ENCODE data around the gene SPPL3. TPM values are rescaled to one million over a fixed set of nuclear protein-coding genes. Genes with fewer than 3 reads are reported as not detected.
"Not testable (repeated sequence)": the region's sequence is repeated elsewhere in the genome, so short reads cannot be mapped to it uniquely, and the experiment has no call there.

The SPPL3 gene
- total RNA-seq, 4 donors from 2014 or later = 16.8 to 28.7 (median 22.7) TPM

GRCh38 chr12:120839503-120839902, 64.7 kb downstream of the SPPL3 start:
- ATAC-seq (ENCODE audit: low FRiP score) (no peak), DNase-seq (ENCODE audit: low spot score) (no peak)
- TF ChIP-seq, protein P1, sequence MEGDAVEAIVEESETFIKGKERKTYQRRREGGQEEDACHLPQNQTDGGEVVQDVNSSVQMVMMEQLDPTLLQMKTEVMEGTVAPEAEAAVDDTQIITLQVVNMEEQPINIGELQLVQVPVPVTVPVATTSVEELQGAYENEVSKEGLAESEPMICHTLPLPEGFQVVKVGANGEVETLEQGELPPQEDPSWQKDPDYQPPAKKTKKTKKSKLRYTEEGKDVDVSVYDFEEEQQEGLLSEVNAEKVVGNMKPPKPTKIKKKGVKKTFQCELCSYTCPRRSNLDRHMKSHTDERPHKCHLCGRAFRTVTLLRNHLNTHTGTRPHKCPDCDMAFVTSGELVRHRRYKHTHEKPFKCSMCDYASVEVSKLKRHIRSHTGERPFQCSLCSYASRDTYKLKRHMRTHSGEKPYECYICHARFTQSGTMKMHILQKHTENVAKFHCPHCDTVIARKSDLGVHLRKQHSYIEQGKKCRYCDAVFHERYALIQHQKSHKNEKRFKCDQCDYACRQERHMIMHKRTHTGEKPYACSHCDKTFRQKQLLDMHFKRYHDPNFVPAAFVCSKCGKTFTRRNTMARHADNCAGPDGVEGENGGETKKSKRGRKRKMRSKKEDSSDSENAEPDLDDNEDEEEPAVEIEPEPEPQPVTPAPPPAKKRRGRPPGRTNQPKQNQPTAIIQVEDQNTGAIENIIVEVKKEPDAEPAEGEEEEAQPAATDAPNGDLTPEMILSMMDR (IDR thresholded peaks at IDR 0.05) = no peak

DNA sequence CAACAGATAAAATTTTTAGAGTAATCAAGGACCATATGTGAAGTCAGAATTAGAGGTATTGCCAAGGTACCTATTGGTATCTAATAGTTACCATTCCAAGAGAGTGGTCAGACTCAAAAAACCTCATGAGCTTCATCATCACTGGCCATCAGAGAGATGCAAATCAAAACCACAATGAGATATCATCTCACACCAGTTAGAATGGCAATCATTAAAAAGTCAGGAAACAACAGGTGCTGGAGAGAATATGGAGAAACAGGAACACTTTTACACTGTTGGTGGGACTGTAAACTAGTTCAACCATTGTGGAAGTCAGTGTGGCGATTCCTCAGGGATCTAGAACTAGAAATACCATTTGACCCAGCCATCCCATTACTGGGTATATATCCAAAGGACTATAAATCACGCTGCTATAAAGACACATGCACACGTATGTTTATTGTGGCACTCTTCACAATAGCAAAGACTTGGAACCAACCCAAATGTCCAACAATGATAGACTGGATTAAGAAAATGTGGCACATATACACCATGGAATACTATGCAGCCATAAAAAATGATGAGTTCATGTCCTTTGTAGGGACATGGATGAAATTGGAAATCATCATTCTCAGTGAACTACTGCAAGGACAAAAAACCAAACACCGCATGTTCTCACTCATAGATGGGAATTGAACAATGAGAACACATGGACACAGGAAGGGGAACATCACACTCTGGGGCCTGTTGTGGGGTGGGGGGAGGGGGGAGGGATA, 65.4 kb downstream of the SPPL3 start:
- not testable (repeated sequence) for DNase-seq (ENCODE audit: low spot score); ATAC-seq (ENCODE audit: low FRiP score)

DNA sequence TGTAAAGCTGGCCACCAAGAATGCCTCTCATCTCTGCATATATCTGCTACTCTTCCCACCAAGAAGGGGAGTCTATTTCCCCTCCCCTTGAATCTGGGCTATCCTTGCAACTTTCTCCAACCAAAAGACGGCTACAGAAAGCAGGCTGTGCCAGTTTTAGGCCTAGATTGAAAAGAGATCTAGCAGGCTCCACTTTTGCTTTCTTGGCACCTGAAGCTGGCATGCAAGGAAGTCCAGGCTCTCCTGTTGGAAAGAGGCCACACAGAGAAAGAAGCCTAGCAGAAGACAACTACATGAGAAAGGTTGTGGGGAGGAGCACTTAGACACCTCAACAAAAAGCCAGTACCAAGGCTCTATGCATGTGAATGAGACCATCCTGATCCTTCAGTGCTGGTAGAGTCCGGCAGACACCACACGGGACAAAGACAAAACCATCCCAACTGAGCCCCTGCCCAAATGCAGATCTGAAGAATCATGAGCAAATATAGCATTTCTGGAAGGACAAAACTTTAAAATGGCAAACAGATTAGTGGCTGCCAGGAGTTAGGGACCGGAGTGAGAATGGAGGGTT, 68.0 kb downstream of the SPPL3 start:
- DNase-seq (ENCODE audit: low spot score) = no peak
- TF ChIP-seq, protein P1 (IDR thresholded peaks at IDR 0.05) = no peak
- ATAC-seq (ENCODE audit: low FRiP score) = no peak

GRCh38 chr12:120835657-120836056, 68.5 kb downstream of the SPPL3 start:
- TF ChIP-seq, protein P1 (IDR thresholded peaks at IDR 0.05) = no peak
- no peak for ATAC-seq (ENCODE audit: low FRiP score)
- DNase-seq (ENCODE audit: low spot score) = no peak

DNA sequence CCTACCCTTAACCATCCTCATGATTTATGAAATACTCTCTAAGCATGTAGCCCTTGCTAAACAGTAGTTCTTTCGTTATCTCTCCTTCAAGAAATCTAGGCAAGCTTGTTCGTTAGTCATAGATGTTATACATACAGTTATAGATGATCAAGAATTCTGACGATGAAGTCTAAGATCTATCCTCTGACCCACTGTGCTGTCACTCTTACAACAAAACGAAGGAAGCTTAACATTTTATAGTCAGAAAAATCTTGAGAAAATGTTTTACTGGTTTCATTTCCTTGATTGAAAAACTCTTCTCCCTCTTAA, 68.9 kb downstream of the SPPL3 start:
- TF ChIP-seq, protein P1 (IDR thresholded peaks at IDR 0.05) = no peak
- DNase-seq (ENCODE audit: low spot score) (no peak), ATAC-seq (ENCODE audit: low FRiP score) (peak; percentile 82)

DNA sequence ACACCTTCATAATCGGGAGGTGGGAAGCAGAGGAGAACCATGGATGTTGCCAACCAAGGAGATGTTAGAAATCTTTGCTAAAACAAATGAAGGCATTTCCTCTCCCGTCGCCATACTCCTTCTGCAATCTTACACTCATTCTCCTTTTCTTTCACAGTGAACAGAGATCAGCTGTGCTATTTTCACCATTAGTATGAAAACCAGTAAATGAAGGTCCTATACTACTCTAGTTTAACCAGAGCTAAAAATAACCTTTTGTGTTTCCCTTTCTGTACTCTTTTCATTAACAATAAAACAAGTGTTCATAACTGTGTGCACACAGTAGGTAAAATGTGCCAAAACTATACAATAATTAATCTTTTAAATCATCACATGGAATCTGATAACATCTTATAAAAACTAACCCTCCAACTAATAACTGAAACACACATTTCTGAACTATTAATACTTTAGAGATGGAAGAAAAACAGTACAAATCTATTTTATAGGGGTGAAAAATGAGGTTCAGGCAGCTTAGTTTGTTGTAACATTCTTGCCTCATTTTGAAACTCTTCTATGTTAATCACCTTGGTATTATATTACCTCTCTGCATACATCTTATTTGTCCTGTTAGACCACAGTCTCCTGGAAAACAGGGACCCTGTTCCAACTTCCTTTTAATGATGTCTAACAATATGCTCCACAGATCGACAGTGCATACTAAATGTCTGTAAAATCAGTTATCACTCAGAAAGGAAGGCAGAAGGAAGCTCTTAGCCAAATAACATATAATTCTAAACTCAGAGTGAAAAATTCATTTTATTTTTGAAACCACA, 69.5 kb downstream of the SPPL3 start:
- DNase-seq (ENCODE audit: low spot score) (no peak), ATAC-seq (ENCODE audit: low FRiP score) (no peak)
- TF ChIP-seq, protein P1 (IDR thresholded peaks at IDR 0.05) = no peak

DNA sequence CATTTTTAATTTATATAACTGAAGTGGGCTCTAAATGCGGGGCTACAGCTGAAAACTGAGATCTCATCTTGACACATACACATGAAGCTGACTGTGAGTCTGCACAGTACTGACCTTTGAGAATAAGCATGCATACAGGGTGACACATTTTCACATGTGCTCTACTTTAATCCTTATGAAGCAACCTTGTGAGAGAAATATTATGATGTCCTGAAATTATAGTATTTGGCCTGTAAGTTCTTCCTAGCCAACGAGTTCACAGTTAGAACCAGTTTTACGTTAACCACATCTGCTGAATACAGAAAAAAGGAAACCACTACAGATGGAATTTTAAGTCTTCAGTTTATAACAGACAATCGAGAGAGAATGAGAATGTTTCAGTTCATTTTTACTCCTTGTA, 70.3 kb downstream of the SPPL3 start:
- TF ChIP-seq, protein P1 (IDR thresholded peaks at IDR 0.05) = no peak
- no peak for ATAC-seq (ENCODE audit: low FRiP score)
- DNase-seq (ENCODE audit: low spot score) = no peak
